B cell (primary cell): ENCODE data around the gene CACNB4.

Experiments
- EZH2 ChIP-seq: IDR thresholded peaks from 2 replicates; pipeline ENCODE4 v1.6.1; 2012; ENCODE audit warnings: borderline replicate concordance, low read depth, mild to moderate bottlenecking, moderate library complexity, low read length; ENCODE audit not compliant: insufficient read depth, poor library complexity, severe bottlenecking
- TF ChIP-seq, protein P1 (sequence below): fragments of 200-600 bp; IDR thresholded peaks from one replicate; pipeline ENCODE4 v1.8.0; 2022; ENCODE audit warnings: antibody characterized with exemption, mild to moderate bottlenecking

DNA sequence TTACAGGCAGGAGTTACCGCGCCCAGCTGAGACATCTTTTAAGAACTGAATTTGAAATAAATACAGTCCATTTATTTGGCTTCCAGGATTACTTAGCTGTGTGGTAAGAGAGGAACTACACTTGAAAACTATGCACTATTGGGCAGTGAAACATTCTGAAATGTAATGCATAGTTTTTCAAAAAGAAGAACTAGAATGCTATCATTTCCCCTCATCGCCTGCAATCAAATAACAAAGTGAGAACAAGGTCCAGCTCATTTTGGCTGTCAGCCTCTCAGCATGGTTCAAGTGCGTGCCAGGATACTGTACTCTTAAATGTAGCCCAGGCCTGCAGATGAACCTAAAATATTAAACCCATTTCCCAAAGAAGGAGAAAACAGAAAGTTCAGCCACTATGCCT, 194.0 kb downstream of the CACNB4 start:
- TF ChIP-seq, protein P1, sequence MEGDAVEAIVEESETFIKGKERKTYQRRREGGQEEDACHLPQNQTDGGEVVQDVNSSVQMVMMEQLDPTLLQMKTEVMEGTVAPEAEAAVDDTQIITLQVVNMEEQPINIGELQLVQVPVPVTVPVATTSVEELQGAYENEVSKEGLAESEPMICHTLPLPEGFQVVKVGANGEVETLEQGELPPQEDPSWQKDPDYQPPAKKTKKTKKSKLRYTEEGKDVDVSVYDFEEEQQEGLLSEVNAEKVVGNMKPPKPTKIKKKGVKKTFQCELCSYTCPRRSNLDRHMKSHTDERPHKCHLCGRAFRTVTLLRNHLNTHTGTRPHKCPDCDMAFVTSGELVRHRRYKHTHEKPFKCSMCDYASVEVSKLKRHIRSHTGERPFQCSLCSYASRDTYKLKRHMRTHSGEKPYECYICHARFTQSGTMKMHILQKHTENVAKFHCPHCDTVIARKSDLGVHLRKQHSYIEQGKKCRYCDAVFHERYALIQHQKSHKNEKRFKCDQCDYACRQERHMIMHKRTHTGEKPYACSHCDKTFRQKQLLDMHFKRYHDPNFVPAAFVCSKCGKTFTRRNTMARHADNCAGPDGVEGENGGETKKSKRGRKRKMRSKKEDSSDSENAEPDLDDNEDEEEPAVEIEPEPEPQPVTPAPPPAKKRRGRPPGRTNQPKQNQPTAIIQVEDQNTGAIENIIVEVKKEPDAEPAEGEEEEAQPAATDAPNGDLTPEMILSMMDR, result no peak
- no peak for TF ChIP-seq EZH2
